Panc1 (cell line): ENCODE data around the gene THTPA. TPM values are rescaled to one million over a fixed set of nuclear protein-coding genes. Genes with fewer than 3 reads are reported as not detected.
A peak's percentile ranks its signal among the peaks of the same experiment; 100 is the strongest.

Experiments
- ATAC-seq: fragments of 200-7000 bp; cut with Tn5 transposase; 2 replicates; pipeline ENCODE4 v1.9.1; 2020; ENCODE audit warnings: mild to moderate bottlenecking, moderate library complexity
- BruUV-seq: library from RNA; stranded (reverse); fragments of 400-500 nt; replicated peaks from 2 replicates; lab custom pipeline; 2021; lab: Mats Ljungman, UMichigan
- CTCF ChIA-PET: fragments of 300-600 bp; sonication (Branson Sonifier 250); formaldehyde crosslinking; loops from one replicate; lab custom pipeline; 2022; ENCODE audit warnings: antibody characterized with exemption; lab: Charles Lee
- POLR2A ChIA-PET: fragments of 300-600 bp; sonication (Branson Sonifier 250); formaldehyde crosslinking; loops from one replicate; lab custom pipeline; 2022; ENCODE audit warnings: antibody characterized with exemption; lab: Charles Lee
- DNase-seq: peaks from one replicate; pipeline ENCODE4 v3.0.0-alpha.2; 2010; ENCODE audit warnings: low read depth, low spot score
- H3K27ac ChIP-seq: 2 replicates; pipeline ENCODE4 v1.5.1; 2011; ENCODE audit warnings: mild to moderate bottlenecking, low read length, inconsistent platforms
- H3K27me3 ChIP-seq: fragments of 200-500 bp; sonication (Bioruptor generic); 2 replicates; pipeline ENCODE4 v1.6.0; 2014; ENCODE audit warnings: low read length, inconsistent platforms; ENCODE audit not compliant: control insufficient read depth, insufficient read depth
- H3K36me3 ChIP-seq: fragments of 200-500 bp; sonication (Bioruptor generic); 2 replicates; pipeline ENCODE4 v1.5.1; 2014; ENCODE audit warnings: inconsistent platforms, mild to moderate bottlenecking, low read length, moderate library complexity; ENCODE audit not compliant: control insufficient read depth, insufficient read depth
- H3K4me1 ChIP-seq: 2 replicates; pipeline ENCODE4 v1.5.1; 2011; ENCODE audit warnings: inconsistent platforms, mild to moderate bottlenecking, low read length, moderate library complexity; ENCODE audit not compliant: control insufficient read depth, insufficient read depth
- H3K4me3 ChIP-seq, 2 experiments: 2 replicates each; pipeline ENCODE4 v1.5.1; 2011 to 2012; ENCODE audit warnings: low read depth in 2 of 2, low read length in 2 of 2, mild to moderate bottlenecking in 2 of 2, inconsistent platforms in 1 of 2, moderate library complexity in 1 of 2
- H3K9me3 ChIP-seq: fragments of 200-500 bp; sonication (Bioruptor generic); 2 replicates; pipeline ENCODE4 v1.5.1; 2014; ENCODE audit warnings: low read depth, mild to moderate bottlenecking, inconsistent platforms, low read length, moderate library complexity; ENCODE audit not compliant: control insufficient read depth, insufficient read depth
- CTCF ChIP-seq: fragments of 450-650 bp; IDR thresholded peaks from 2 replicates; pipeline ENCODE4 v1.5.1; 2017; ENCODE audit warnings: mild to moderate bottlenecking
- POLR2AphosphoS5 ChIP-seq: IDR thresholded peaks from 2 replicates; pipeline ENCODE4 v1.6.1; 2012; ENCODE audit warnings: mild to moderate bottlenecking, low read depth, low read length, moderate library complexity
- REST ChIP-seq, 2 experiments: IDR thresholded peaks; 2 replicates each; pipeline ENCODE4 v1.6.1; 2011 to 2012; ENCODE audit warnings: low read depth in 2 of 2, control low read depth in 1 of 2, low read length in 1 of 2, mild to moderate bottlenecking in 1 of 2, moderate library complexity in 1 of 2; ENCODE audit not compliant: insufficient read depth in 1 of 2
- SIN3A ChIP-seq: IDR thresholded peaks from 2 replicates; pipeline ENCODE4 v1.6.1; 2012; ENCODE audit warnings: low read depth, mild to moderate bottlenecking, low read length, moderate library complexity, borderline replicate concordance; ENCODE audit not compliant: insufficient read depth
- TCF7L2 ChIP-seq: IDR thresholded peaks from 2 replicates; pipeline ENCODE4 v1.6.1; 2011; ENCODE audit warnings: mild to moderate bottlenecking, low read depth, low read length, inconsistent platforms
- in situ Hi-C: cut with HindIII; loops from 2 replicates; pipeline ENCODE4 v1.10.0; 2016; ENCODE audit warnings: low sequenced_read_pairs, low pct_unique_long_range_greater_than_20kb
- intact Hi-C: fragments of 100-400 bp; cut with micrococcal nuclease; formaldehyde crosslinking; loops from one replicate; pipeline ENCODE4 v1.10.0; 2022; ENCODE audit not compliant: unreplicated experiment
- total RNA-seq: library from RNA; stranded (reverse); gene quantifications from one replicate; pipeline ENCODE4 v1.2.1, GENCODE V29; 2021; ENCODE audit not compliant: unreplicated experiment

Gene THTPA
- total RNA-seq, 1 experiment from 2014 or later = 13.3 TPM

GRCh38 chr14:23577710-23578392, 21.8 kb downstream of the THTPA start:
- Histone ChIP-seq H3K4me3 (peak overlapping the region in 1 of 2 experiments; percentile 13; a peak in 1 of 4 replicates), H3K27me3 (no peaks in the 10 kb centered on the region), H3K36me3 (no peaks in the 10 kb centered on the region), H3K4me1 (no peaks in the 10 kb centered on the region), H3K27ac (no peak overlapping the region), H3K9me3 (no peaks in the 10 kb centered on the region)
- CTCF ChIA-PET = interaction anchor here (0.6 kb wide), 1 partner anchor 319 kb away, joined by 4 read pairs; no protein-coding TSS in a partner anchor
- DNase-seq (no peak), ATAC-seq (no peak)
- TF ChIP-seq REST (IDR thresholded peaks at IDR 0.05; ENCODE audit: insufficient read depth in 1 of 2, low read depth in 2 of 2, low read length in 1 of 2) (no peak), POLR2AphosphoS5 (no peak), SIN3A (no peak), TCF7L2 (no peak), CTCF (no peak)
- in situ Hi-C loops = no loop called here
- no TSS peak for BruUV-seq
- intact Hi-C loops = no loop called here
- POLR2A ChIA-PET = no interaction called here

GRCh38 chr14:23578560-23579310, 22.7 kb downstream of the THTPA start, which contains the start of gene JPH4:
Gene JPH4 (minus strand): TSS chr14:23578790. CDS start chr14:23577453, 1,337 bp downstream.
- POLR2A ChIA-PET = no interaction called here

More at GRCh38 chr14:23578560-23579310, 22.7 kb downstream of the THTPA start, which contains the start of gene JPH4:
- H3K27ac ChIP-seq = no peak within 1 kb of the TSS
- H3K4me3 ChIP-seq = peak within 1 kb of the TSS in 1 of 2 experiments; percentile 13; a peak in 1 of 4 replicates
- DNase-seq = no peak
- no peaks in the 10 kb centered on the region for H3K27me3 ChIP-seq
- in situ Hi-C loops (no loop called here), intact Hi-C loops (no loop called here)
- ATAC-seq = 0 out of 2 replicates have a peak, but pooled peaks have one; percentile 33
- H3K9me3 ChIP-seq = no peaks in the 10 kb centered on the region
- no peak for TF ChIP-seq TCF7L2
- TF ChIP-seq REST (IDR thresholded peaks at IDR 0.05; ENCODE audit: insufficient read depth in 1 of 2, low read depth in 2 of 2, low read length in 1 of 2) = no peak
- no peak for TF ChIP-seq POLR2AphosphoS5
- TF ChIP-seq SIN3A = no peak
- CTCF ChIA-PET = interaction anchor here (0.6 kb wide), 1 partner anchor 320 kb away, joined by 4 read pairs; no protein-coding TSS in a partner anchor
- no TSS peak for BruUV-seq
- H3K4me1 ChIP-seq = no peaks in the 10 kb centered on the region
- H3K36me3 ChIP-seq = no peaks in the 10 kb centered on the region
